Activated CD4-positive, alpha-beta T cell treated with anti-CD3 and anti-CD28 coated beads, Interleukin-2, amount 10 ng/mL, durations not matched to agents 24 days and 14 days (primary cell): Measurements from ENCODE around the gene CSRP1. TPM values are rescaled to one million over a fixed set of nuclear protein-coding genes. Genes with fewer than 3 reads are reported as not detected.
"Not testable (repeated sequence)": the region's sequence is repeated elsewhere in the genome, so short reads cannot be mapped to it uniquely, and the experiment has no call there.

Experiments
- DNase-seq: peaks from one replicate; pipeline ENCODE4 v3.0.0; 2022
- H3K27ac Mint-ChIP-seq: one replicate; pipeline ENCODE4 v1.8.0; 2022; ENCODE audit warnings: mild to moderate bottlenecking, mixed read lengths
- H3K27me3 Mint-ChIP-seq: one replicate; pipeline ENCODE4 v1.8.0; 2022; ENCODE audit warnings: mixed read lengths
- H3K36me3 Mint-ChIP-seq: one replicate; pipeline ENCODE4 v1.8.0; 2022; ENCODE audit warnings: low read depth, mild to moderate bottlenecking, mixed read lengths
- H3K4me1 Mint-ChIP-seq: one replicate; pipeline ENCODE4 v1.8.0; 2021; ENCODE audit warnings: mixed read lengths
- H3K4me3 Mint-ChIP-seq: one replicate; pipeline ENCODE4 v1.8.0; 2022; ENCODE audit warnings: mild to moderate bottlenecking, moderate library complexity, mixed read lengths
- H3K9me3 Mint-ChIP-seq: one replicate; pipeline ENCODE4 v1.8.0; 2021; ENCODE audit warnings: mixed read lengths
- intact Hi-C: fragments of 100-400 bp; cut with micrococcal nuclease; formaldehyde crosslinking; loops from one replicate; pipeline ENCODE4 v1.15.1; 2023
- total RNA-seq: library from RNA; stranded (reverse); gene quantifications from 2 replicates; pipeline ENCODE4 v1.2.3, GENCODE V29; 2022

CSRP1 gene
- total RNA-seq, 1 donor from 2014 or later = 59.0 TPM

DNA sequence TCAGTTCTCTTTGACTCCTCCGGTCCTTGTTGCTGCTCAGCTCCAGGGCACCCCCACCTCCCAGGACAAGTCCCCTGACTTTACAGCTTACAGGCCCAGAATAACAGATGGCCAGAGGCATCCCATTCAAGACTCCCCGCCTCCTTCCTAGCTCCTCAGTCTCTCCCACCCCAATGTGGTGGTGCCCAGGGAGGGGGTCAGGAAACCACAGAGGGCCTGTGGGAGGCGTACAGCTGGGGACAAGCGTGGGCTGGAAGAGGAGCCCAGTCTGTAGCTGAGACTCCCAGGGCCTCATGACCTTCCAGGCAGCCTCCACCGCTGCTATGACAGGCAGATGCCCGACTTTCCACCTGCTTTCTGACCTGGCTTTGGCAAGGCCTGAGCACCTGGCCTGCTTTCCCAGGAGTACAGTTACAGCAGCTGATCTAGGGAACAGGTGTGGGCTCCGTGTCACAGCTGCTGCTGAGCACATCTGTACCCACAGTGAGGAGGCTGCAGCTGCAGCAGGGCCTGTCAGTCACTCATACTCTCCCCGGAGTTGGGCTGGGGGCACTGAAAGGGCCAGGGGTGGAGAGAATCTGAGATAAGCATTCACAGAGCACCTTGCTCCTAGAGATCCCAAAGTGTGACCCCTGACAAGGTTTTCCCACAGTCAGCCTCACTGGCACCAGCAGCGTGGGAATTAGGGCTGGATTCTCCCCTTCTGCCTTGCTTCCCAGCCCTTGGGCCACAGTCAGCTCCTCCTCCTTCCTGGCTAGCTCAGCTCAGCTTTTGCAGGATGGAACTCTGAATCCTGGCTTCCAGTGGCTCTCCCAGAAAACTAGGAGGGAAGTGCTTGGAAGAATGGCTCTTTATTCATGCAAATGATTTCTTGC is 24.9 kb upstream of the CSRP1 start:
- Mint-ChIP-seq H3K27ac (no peak overlapping the region), H3K36me3 (peaks cover 3% of the 10 kb centered on the region), H3K4me1 (peaks cover 16% of the 10 kb centered on the region), H3K27me3 (peaks cover 6% of the 10 kb centered on the region), H3K4me3 (no peak overlapping the region), H3K9me3 (no peaks in the 10 kb centered on the region)
- no peak for DNase-seq
- intact Hi-C loops = no loop called here

GRCh38 chr1:201530741-201531531 is 24.0 kb upstream of the CSRP1 start:
- H3K4me3 Mint-ChIP-seq = no peak overlapping the region
- no peak overlapping the region for H3K27ac Mint-ChIP-seq
- H3K4me1 Mint-ChIP-seq = peaks cover 11% of the 10 kb centered on the region
- peaks cover 5% of the 10 kb centered on the region for H3K36me3 Mint-ChIP-seq
- H3K27me3 Mint-ChIP-seq = no peaks in the 10 kb centered on the region
- H3K9me3 Mint-ChIP-seq = no peaks in the 10 kb centered on the region
- DNase-seq = peak; percentile 76
- intact Hi-C loops = loop anchor here (1.0 kb wide), 1 partner anchor 173 kb away; no protein-coding TSS in a partner anchor

GRCh38 chr1:201528631-201529252 is 21.8 kb upstream of the CSRP1 start:
- Mint-ChIP-seq H3K27ac (no peak overlapping the region), H3K27me3 (no peaks in the 10 kb centered on the region)

GRCh38 chr1:201527879-201528278 is 21.0 kb upstream of the CSRP1 start:
- H3K4me3 Mint-ChIP-seq = no peak overlapping the region
- peaks cover 8% of the 10 kb centered on the region for H3K4me1 Mint-ChIP-seq
- no peaks in the 10 kb centered on the region for H3K9me3 Mint-ChIP-seq
- H3K27me3 Mint-ChIP-seq = no peaks in the 10 kb centered on the region
- no peak overlapping the region for H3K27ac Mint-ChIP-seq
- DNase-seq = no peak
- intact Hi-C loops = no loop called here
- peaks cover 8% of the 10 kb centered on the region for H3K36me3 Mint-ChIP-seq

More at GRCh38 chr1:201528631-201529252, 21.8 kb upstream of the CSRP1 start:
- peaks cover 8% of the 10 kb centered on the region for H3K36me3 Mint-ChIP-seq
- H3K9me3 Mint-ChIP-seq = no peaks in the 10 kb centered on the region
- peaks cover 8% of the 10 kb centered on the region for H3K4me1 Mint-ChIP-seq
- no peak for DNase-seq
- intact Hi-C loops = no loop called here
- no peak overlapping the region for H3K4me3 Mint-ChIP-seq

- peaks cover 2% of the 10 kb centered on the region for H3K4me1 Mint-ChIP-seq
- no peak overlapping the region for H3K4me3 Mint-ChIP-seq
- intact Hi-C loops = no loop called here
- H3K9me3 Mint-ChIP-seq = no peaks in the 10 kb centered on the region
- no peak overlapping the region for H3K27ac Mint-ChIP-seq
- peaks cover 16% of the 10 kb centered on the region for H3K36me3 Mint-ChIP-seq
- no peaks in the 10 kb centered on the region for H3K27me3 Mint-ChIP-seq
- DNase-seq = no peak
These were observed 18.4 kb upstream of the CSRP1 start for GRCh38 chr1:201525193-201525778.

GRCh38 chr1:201520046-201520575 is 13.2 kb upstream of the CSRP1 start:
- H3K4me1 Mint-ChIP-seq = not testable (repeated sequence)

GRCh38 chr1:201518071-201518470 is 11.1 kb upstream of the CSRP1 start:
- no peaks in the 10 kb centered on the region for H3K9me3 Mint-ChIP-seq
- peaks cover 9% of the 10 kb centered on the region for H3K36me3 Mint-ChIP-seq
- H3K4me1 Mint-ChIP-seq = peaks cover 3% of the 10 kb centered on the region
- intact Hi-C loops = no loop called here
- DNase-seq = no peak
- H3K27ac Mint-ChIP-seq = no peak overlapping the region
- H3K4me3 Mint-ChIP-seq = no peak overlapping the region
- no peaks in the 10 kb centered on the region for H3K27me3 Mint-ChIP-seq

More at GRCh38 chr1:201520046-201520575, 13.2 kb upstream of the CSRP1 start:
- intact Hi-C loops, DNase-seq, H3K27me3 Mint-ChIP-seq, H3K9me3 Mint-ChIP-seq, H3K4me3 Mint-ChIP-seq, H3K36me3 Mint-ChIP-seq, H3K27ac Mint-ChIP-seq: not testable (repeated sequence)

DNA sequence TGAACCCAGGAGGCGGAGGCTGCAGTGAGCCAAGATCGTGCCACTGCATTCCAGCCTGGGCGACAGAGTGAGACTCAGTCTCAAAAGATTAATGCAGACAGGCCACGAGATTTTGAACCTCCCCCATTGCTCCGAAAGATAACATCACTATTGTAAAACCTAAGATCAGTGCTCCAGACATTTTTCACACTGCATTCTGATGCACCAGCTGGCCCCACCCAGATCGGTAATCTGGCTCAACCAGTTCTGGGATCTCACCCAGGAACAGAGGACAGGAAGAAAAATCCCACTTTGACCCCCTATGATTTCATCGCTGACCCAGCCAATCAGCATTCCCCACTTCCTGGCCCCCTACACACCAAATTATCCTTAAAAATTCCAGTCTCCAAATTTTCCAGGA is 10.7 kb upstream of the CSRP1 start:
- H3K27ac Mint-ChIP-seq = no peak overlapping the region

GRCh38 chr1:201516511-201517127 is 9.7 kb upstream of the CSRP1 start:
- intact Hi-C loops = no loop called here
- Mint-ChIP-seq H3K9me3 (no peaks in the 10 kb centered on the region), H3K27ac (no peak overlapping the region)

More for the DNA sequence above, 10.7 kb upstream of the CSRP1 start:
- intact Hi-C loops = no loop called here
- Mint-ChIP-seq H3K9me3 (no peaks in the 10 kb centered on the region), H3K27me3 (no peaks in the 10 kb centered on the region), H3K36me3 (peaks cover 9% of the 10 kb centered on the region), H3K4me3 (no peak overlapping the region), H3K4me1 (peaks cover 7% of the 10 kb centered on the region)
- DNase-seq = no peak

DNA sequence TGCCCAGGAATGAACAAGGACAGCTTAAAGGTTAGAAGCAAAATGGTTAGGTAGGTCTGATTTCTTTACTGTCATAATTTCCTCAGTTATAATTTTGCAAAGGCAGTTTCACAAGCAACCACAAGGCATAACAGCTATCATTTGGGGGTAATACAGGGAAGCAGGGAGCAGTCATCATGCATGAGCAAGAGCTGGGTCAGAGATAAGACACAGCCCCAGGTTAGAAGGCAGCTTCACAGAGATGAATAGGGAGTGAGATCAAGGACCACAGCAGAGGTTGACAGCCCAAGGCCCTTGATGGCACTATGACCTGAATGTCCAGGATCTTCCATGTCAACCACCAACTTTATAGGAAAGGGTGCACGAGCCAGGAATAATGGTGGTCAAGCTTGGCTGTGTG is 9.0 kb upstream of the CSRP1 start:
- Mint-ChIP-seq H3K36me3 (no peaks in the 10 kb centered on the region), H3K4me3 (no peak overlapping the region), H3K27ac (no peak overlapping the region), H3K4me1 (peaks cover 7% of the 10 kb centered on the region), H3K27me3 (no peaks in the 10 kb centered on the region), H3K9me3 (no peaks in the 10 kb centered on the region)
- intact Hi-C loops = no loop called here
- DNase-seq = no peak

More at GRCh38 chr1:201516511-201517127, 9.7 kb upstream of the CSRP1 start:
- no peaks in the 10 kb centered on the region for H3K27me3 Mint-ChIP-seq
- no peak for DNase-seq
- peaks cover 7% of the 10 kb centered on the region for H3K4me1 Mint-ChIP-seq
- H3K4me3 Mint-ChIP-seq = no peak overlapping the region
- peaks cover 2% of the 10 kb centered on the region for H3K36me3 Mint-ChIP-seq

DNA sequence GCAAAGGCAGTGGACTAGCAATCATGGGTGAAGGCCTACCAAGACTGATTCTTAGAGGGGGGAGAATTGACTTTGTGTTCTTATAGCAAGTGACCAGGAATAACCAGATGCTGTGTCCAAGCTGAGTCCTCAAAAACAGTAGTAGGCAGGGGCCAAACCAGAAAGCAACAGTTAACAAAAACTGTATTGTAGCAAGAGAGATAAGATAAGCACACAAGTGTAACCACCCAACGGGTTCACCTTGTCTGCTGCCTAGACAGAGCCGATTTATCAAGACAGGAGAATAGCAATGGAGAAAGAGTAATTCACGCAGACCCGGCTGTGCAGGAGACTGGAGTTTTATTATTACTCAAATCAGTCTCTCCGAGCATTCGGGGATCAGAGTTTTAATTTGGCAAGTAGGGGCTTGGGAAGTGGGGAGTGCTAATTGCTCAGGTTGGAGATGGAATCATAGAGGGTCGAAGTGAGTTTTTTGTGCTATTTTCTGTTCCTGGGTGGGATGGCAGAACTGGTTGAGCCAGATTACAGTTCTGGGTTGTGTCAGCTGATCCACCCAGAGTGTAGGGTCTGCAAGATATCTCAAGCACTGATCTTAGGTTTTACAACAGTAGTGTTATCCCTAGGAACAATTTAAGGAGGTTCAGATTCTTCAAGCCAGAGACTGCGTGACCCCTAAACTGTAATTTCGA is 8.3 kb upstream of the CSRP1 start:
- Mint-ChIP-seq H3K27ac (no peak overlapping the region), H3K4me1 (peaks cover 7% of the 10 kb centered on the region), H3K9me3 (no peaks in the 10 kb centered on the region), H3K36me3 (no peaks in the 10 kb centered on the region), H3K4me3 (no peak overlapping the region), H3K27me3 (no peaks in the 10 kb centered on the region)
- no peak for DNase-seq
- intact Hi-C loops = no loop called here

DNA sequence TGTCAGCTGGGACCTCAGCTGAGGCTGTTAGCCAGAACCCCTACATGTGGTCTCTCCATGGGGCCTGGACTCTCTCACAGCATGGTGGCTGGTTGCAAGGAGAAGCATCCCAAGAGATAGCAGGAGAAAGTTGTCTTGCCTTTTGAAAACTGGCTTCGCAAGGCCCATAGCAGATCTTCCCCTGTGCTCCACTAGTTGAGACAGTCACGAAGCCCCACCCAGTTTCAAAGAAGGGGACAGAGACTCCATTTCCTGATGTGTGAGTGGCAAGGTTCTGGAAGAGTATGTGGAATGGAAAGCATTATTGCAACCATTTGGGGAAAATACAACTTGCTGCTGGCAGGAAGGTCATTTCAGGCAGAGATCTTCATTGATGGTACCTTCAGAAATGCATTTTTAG is 7.5 kb upstream of the CSRP1 start:
- H3K27ac Mint-ChIP-seq = no peak overlapping the region
- H3K9me3 Mint-ChIP-seq = no peaks in the 10 kb centered on the region
- H3K4me1 Mint-ChIP-seq = peaks cover 14% of the 10 kb centered on the region
- no peaks in the 10 kb centered on the region for H3K27me3 Mint-ChIP-seq
- peaks cover 2% of the 10 kb centered on the region for H3K36me3 Mint-ChIP-seq
- no peak for DNase-seq
- intact Hi-C loops = no loop called here
- H3K4me3 Mint-ChIP-seq = no peak overlapping the region
